ENCODE measurements around the gene KRTAP5-3.
A peak's percentile ranks its signal among the peaks of the same experiment; 100 is the strongest.
"Not testable (repeated sequence)": the region's sequence is repeated elsewhere in the genome, so short reads cannot be mapped to it uniquely, and the experiment has no call there.

Gene KRTAP5-3

GRCh38 chr11:1608363-1608762, at the start of gene KRTAP5-3:
KRTAP5-3 (minus strand) TSS chr11:1608463; CDS start chr11:1608385, 78 bp downstream.
- DNase-seq (ENCODE audit: low read depth): no peak

GRCh38 chr11:1656670-1657069, 48.4 kb upstream of the KRTAP5-3 start:
- no peak for DNase-seq (ENCODE audit: low read depth)

- DNase-seq (ENCODE audit: low read depth): no peak
Measured at GRCh38 chr11:1656061-1656441, 47.8 kb upstream of the KRTAP5-3 start.

- no peak for DNase-seq (ENCODE audit: low read depth)
Measured at GRCh38 chr11:1655168-1656060, 47.2 kb upstream of the KRTAP5-3 start.

GRCh38 chr11:1654388-1655167, 46.3 kb upstream of the KRTAP5-3 start:
- DNase-seq (ENCODE audit: low read depth): no peak

GRCh38 chr11:1653541-1654387, 45.5 kb upstream of the KRTAP5-3 start:
- no peak for DNase-seq (ENCODE audit: low read depth)

- peak; percentile 66 for DNase-seq (ENCODE audit: low read depth)
Measured at GRCh38 chr11:1652771-1653540, 44.7 kb upstream of the KRTAP5-3 start.

GRCh38 chr11:1652442-1652770, 44.1 kb upstream of the KRTAP5-3 start:
- DNase-seq (ENCODE audit: low read depth): no peak

- no peak for DNase-seq (ENCODE audit: low read depth)
Measured at GRCh38 chr11:1652026-1652425, 43.8 kb upstream of the KRTAP5-3 start.

- no peak for DNase-seq (ENCODE audit: low read depth)
Measured at GRCh38 chr11:1651411-1651980, 43.2 kb upstream of the KRTAP5-3 start.

GRCh38 chr11:1650918-1651262, 42.6 kb upstream of the KRTAP5-3 start:
- no peak for DNase-seq (ENCODE audit: low read depth)

GRCh38 chr11:1650034-1650917, 42.0 kb upstream of the KRTAP5-3 start:
- DNase-seq (ENCODE audit: low read depth): no peak

GRCh38 chr11:1648653-1649420, 40.6 kb upstream of the KRTAP5-3 start:
- DNase-seq (ENCODE audit: low read depth): no peak

- no peak for DNase-seq (ENCODE audit: low read depth)
Measured at GRCh38 chr11:1647901-1648652, 39.8 kb upstream of the KRTAP5-3 start.

GRCh38 chr11:1646540-1646939, 38.3 kb upstream of the KRTAP5-3 start:
- not testable (repeated sequence) for DNase-seq (ENCODE audit: low read depth)

GRCh38 chr11:1645357-1645821, 37.1 kb upstream of the KRTAP5-3 start:
- DNase-seq (ENCODE audit: low read depth): no peak

- DNase-seq (ENCODE audit: low read depth): no peak
Measured at GRCh38 chr11:1644601-1645356, 36.5 kb upstream of the KRTAP5-3 start.

- no peak for DNase-seq (ENCODE audit: low read depth)
Measured at GRCh38 chr11:1643146-1643690, 35.0 kb upstream of the KRTAP5-3 start.
